NB4 (cell line): Measurements from ENCODE around the gene LAIR1.

ENCODE experiments used
- POLR2A ChIP-seq: IDR thresholded peaks from 2 replicates; pipeline ENCODE4 v1.6.1; 2011; ENCODE audit warnings: mild to moderate bottlenecking; ENCODE audit not compliant: insufficient read length; ENCODE audit errors: extremely low read depth
- TF ChIP-seq, protein P1 (sequence below): IDR thresholded peaks from one replicate; pipeline ENCODE4 v1.5.1; 2012; ENCODE audit warnings: low read depth, low read length

- TF ChIP-seq, protein P1, sequence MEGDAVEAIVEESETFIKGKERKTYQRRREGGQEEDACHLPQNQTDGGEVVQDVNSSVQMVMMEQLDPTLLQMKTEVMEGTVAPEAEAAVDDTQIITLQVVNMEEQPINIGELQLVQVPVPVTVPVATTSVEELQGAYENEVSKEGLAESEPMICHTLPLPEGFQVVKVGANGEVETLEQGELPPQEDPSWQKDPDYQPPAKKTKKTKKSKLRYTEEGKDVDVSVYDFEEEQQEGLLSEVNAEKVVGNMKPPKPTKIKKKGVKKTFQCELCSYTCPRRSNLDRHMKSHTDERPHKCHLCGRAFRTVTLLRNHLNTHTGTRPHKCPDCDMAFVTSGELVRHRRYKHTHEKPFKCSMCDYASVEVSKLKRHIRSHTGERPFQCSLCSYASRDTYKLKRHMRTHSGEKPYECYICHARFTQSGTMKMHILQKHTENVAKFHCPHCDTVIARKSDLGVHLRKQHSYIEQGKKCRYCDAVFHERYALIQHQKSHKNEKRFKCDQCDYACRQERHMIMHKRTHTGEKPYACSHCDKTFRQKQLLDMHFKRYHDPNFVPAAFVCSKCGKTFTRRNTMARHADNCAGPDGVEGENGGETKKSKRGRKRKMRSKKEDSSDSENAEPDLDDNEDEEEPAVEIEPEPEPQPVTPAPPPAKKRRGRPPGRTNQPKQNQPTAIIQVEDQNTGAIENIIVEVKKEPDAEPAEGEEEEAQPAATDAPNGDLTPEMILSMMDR, result peak; percentile 43
- no peak for TF ChIP-seq POLR2A
Observed at GRCh38 chr19:54390942-54391577, 26.3 kb upstream of the LAIR1 start.
